ENCODE data around the gene HDAC5.

DNA sequence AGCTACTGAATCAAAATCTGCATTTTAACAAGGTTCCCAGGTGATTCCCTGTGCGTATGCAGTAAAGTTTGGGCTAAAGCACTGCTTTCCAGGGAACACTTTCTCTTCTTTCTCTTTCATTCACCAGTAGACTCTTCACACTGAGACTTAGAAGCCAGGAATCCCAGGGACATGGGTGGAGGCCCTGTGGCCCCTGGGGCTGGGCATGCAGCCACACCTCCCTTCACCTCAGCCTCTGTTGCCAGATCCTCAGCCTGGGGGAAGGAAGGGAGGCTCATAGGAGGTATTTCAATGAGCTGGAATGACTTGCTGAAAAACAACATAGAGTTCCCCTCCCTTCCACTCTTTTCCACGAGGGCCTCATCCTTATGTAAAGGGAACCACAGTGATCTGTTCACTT lies 51.7 kb downstream of the HDAC5 start:
- TF ChIP-seq, protein P1, sequence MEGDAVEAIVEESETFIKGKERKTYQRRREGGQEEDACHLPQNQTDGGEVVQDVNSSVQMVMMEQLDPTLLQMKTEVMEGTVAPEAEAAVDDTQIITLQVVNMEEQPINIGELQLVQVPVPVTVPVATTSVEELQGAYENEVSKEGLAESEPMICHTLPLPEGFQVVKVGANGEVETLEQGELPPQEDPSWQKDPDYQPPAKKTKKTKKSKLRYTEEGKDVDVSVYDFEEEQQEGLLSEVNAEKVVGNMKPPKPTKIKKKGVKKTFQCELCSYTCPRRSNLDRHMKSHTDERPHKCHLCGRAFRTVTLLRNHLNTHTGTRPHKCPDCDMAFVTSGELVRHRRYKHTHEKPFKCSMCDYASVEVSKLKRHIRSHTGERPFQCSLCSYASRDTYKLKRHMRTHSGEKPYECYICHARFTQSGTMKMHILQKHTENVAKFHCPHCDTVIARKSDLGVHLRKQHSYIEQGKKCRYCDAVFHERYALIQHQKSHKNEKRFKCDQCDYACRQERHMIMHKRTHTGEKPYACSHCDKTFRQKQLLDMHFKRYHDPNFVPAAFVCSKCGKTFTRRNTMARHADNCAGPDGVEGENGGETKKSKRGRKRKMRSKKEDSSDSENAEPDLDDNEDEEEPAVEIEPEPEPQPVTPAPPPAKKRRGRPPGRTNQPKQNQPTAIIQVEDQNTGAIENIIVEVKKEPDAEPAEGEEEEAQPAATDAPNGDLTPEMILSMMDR (IDR thresholded peaks at IDR 0.05): no peak
- TF ChIP-seq POLR2A (IDR thresholded peaks at IDR 0.05) (no peak), POLR2AphosphoS5 (IDR thresholded peaks at IDR 0.05) (no peak)

Measured in prostate gland (tissue), 2 donors.